Measurements from ENCODE around the gene MCC.

GRCh38 chr5:113157886-113158285 lies 330.4 kb downstream of the MCC start:
- TF ChIP-seq, protein P1, sequence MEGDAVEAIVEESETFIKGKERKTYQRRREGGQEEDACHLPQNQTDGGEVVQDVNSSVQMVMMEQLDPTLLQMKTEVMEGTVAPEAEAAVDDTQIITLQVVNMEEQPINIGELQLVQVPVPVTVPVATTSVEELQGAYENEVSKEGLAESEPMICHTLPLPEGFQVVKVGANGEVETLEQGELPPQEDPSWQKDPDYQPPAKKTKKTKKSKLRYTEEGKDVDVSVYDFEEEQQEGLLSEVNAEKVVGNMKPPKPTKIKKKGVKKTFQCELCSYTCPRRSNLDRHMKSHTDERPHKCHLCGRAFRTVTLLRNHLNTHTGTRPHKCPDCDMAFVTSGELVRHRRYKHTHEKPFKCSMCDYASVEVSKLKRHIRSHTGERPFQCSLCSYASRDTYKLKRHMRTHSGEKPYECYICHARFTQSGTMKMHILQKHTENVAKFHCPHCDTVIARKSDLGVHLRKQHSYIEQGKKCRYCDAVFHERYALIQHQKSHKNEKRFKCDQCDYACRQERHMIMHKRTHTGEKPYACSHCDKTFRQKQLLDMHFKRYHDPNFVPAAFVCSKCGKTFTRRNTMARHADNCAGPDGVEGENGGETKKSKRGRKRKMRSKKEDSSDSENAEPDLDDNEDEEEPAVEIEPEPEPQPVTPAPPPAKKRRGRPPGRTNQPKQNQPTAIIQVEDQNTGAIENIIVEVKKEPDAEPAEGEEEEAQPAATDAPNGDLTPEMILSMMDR (IDR thresholded peaks at IDR 0.05): no peak
- no peak for TF ChIP-seq POLR2A (IDR thresholded peaks at IDR 0.05)
